Measurements from ENCODE around the gene PCBP3.

Gene PCBP3

DNA sequence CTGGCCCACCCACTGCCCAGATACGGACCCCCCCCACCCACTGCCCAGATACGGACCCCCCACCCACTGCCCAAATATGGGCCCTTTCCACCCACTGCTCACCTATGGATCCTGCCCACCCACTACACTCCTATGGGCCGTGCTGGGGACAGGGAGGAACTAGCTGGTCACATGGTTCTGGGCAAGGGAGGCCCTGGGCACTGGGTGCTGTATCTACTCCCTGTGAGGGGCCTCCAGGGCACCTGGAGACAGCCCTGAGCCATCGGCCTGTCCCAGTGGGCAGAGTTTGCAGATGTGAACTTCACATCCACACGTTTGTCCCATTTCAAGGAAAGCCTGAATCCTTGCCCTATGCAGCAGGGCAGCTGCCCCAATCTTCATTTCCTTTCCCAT lies 266.6 kb downstream of the PCBP3 start:
- no peak for DNase-seq (ENCODE audit: low read depth in 2 of 2)

- DNase-seq (ENCODE audit: low read depth in 2 of 2): no peak
Observed at GRCh38 chr21:45910548-45911221, 267.2 kb downstream of the PCBP3 start.

GRCh38 chr21:45911806-45912325 lies 268.3 kb downstream of the PCBP3 start:
- DNase-seq (ENCODE audit: low read depth in 2 of 2): no peak

DNA sequence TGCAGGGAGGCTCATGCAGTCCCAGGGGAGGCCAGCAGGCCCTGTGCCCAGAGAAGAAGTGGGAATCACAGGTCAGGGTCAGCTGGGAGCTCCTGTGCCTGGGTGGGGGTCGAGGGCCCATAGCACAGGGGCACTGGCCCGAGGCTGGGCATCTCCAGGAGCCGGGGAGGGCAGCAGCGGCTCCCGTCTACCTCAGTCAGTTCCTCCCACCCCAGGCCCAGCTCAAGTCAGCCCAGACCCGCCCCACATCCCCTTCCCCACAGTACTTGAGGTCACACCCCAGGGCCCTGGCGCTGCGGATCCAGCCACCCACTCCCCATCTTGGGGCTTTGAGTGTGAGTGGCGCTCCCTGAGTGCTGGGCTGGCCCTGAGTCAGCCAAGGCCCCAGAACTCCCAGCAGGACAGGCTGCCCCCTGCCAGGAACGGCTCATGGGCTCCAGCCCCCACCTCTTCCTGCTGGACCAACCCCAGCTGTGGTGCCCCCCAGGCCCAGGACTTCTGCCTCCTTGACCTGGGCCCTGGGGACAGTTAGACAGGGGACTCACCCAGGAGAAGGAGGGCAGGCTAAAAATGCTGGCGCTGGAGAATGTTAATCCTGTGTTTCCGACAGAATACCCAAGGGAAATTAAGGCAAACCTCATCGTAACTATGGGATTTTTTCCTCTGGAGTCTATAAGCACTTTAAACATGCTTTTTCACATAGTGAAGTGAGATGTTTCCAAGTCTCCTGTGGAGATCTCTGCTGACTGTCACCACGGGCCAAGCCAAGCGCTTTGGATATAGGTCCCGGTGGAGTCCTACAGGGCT lies 269.3 kb downstream of the PCBP3 start:
- DNase-seq (ENCODE audit: low read depth in 2 of 2): no peak

DNA sequence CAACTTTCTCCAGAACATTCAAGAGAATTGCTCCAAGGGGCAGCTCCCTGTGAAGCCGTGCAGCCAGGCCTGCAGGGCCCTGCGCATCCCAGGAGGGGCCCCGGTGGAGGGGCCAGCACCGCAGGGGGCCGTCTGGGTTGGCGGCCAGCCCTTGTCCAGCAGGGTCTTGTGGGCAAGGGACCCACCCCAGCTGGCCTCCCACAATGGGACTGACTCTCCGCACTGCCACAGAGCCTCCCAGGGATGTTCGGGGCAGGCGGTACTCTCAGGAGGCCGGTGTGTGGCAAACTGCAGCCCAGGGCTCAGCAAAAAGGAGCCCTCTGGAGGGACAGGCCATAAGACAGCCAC lies 269.9 kb downstream of the PCBP3 start:
- no peak for DNase-seq (ENCODE audit: low read depth in 2 of 2)

DNA sequence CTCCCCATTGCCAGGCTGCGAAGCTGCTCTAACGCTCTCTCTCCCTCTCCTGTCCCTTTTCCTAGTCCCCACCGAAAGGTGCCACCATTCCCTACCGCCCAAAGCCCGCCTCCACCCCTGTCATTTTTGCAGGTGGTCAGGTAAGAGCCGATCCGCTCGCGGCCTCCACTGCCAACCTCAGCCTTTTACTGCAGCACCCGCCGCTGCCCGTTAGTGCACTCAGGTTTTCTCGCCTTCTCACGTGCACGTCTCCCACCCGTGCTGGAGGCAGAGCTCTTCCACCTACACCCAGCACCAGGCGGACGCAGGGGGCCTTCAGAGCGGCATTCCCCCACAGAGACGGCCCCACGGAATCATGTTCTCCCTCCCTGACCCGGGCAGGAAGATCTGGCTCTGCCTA lies 270.4 kb downstream of the PCBP3 start:
- DNase-seq (ENCODE audit: low read depth in 2 of 2): no peak

GRCh38 chr21:45914321-45914845 lies 270.9 kb downstream of the PCBP3 start:
- no peak for DNase-seq (ENCODE audit: low read depth in 2 of 2)

DNA sequence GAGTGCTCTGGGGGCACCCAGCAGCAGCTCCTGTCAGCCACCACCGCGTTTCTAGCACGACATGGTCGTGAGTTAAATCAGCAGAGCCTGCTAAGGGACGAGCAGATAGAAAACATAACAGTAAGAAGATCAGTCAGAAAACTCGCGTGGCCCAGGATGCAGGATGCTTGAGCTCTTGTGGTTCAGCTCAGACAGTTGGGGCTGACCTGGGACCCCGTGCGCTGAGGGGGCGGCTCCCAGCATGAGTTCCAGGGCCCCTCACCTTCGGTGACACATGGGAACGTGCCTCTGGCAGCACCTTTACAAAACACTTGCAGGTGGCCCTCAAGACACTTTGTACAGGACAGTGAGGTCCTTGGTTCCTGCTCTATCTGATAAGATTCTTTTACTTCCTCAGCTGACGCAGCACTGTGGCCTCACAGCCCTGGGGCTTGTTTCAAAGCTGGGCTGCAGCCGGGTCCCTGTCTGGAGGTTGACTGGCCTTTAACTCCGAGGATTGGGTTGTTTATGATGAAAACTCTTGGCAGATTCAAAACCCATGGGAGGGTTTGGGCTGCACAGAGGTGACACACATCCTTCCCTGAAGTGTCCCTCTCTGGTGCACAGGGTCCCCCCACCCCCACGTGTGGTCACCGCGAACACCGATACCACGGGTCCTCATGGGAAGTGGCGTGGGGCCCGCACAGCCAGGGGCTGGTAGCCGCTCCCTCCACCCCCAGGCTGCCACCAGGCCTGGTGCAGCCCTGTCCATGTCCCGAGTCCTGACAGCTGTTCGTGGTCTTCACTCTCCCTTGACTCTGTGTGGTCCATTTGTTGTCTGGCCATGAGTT lies 272.7 kb downstream of the PCBP3 start:
- no peak for DNase-seq (ENCODE audit: low read depth in 2 of 2)

- no peak for DNase-seq (ENCODE audit: low read depth in 2 of 2)
Observed at GRCh38 chr21:45917241-45917640, 273.7 kb downstream of the PCBP3 start.

GRCh38 chr21:45918011-45918410 lies 274.5 kb downstream of the PCBP3 start:
- no peak for DNase-seq (ENCODE audit: low read depth in 2 of 2)

DNA sequence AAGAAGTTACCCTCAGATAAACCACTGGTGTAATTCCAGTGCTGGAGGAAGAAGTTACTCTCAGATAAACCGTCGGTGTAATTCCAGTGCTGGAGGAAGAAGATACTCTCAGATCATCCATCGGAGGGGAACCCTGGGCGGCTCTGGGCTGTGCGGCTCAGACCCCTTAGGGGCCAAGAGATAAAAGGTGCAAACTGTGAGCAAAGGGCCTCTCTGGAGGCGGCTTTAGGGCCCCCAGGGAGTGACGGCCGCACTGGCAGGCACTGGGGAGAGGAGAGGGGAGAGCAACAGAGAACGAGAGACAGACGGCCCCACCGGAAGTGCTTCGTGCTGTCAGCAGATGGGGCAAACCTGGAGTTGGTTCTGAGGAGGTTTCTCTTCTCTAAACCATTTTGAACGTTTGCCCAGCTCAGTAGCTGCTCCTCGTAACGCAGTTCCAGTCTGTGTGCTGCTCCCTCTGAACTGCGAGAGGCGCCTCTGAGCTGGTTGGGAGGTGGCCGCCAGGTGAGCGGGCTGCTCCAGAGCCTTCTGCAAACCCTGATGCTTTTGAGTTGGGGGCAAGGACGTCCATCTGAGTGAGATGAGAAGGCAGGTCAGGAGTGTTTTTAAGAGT lies 275.4 kb downstream of the PCBP3 start:
- DNase-seq (ENCODE audit: low read depth in 2 of 2): no peak

DNA sequence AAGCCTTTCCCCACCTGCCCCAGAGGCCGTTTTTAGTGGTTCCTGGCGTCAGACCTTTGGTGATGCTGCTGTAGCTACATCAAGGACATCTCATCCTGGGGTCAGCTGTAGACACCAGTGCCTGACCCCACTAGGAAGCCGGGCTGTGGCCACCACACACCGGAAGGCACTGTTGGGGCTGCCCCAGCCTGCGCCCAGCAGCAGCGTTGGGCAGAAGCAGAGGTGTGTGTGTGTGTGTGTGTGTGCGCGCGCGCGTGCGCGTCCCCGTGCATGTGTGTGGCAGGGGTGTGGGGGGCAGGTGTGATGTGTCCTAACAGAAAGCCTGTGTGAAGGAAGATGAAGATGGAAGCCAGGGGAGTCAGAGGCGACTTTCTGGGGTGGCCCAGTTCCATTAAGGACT lies 276.1 kb downstream of the PCBP3 start:
- no peak for DNase-seq (ENCODE audit: low read depth in 2 of 2)

DNA sequence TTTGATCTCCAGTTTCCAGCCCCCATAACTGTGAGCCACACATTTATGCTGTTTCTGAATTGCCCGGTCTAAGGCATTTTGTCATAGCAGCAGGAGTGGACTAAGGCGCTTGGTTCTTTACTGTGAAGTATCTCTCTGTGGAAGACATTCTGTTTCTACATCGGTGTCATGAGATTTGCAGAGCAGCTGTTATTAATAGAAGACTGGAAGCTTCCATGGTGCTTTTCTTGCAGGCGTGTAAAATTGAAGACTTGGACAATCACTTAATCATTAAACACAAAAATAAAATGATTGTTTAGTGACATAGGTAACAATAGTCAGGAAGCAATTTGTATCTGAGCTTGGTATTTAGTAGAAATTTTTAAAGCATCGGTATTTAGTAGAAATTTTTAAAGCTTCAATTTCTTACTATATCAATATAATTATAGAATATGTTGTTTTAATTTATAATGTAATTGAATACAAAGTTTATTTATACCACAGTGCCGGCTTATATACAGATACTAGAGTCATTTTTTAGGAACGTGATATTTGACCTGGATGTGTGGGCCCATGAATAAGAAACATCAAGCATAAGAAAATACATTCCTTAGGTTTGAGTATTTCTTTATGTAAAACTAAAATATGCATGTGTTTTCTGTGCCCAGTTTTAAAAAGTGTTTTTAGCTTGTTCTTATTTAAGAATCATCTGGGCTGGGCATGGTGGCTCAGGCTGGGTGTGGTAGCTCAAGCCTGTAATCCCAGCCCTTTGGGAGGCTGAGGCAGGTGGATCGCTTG lies 277.5 kb downstream of the PCBP3 start:
- no peak for DNase-seq (ENCODE audit: low read depth in 2 of 2)

- DNase-seq (ENCODE audit: low read depth in 2 of 2): no peak
Observed at GRCh38 chr21:45921917-45922316, 278.4 kb downstream of the PCBP3 start.

- DNase-seq (ENCODE audit: low read depth in 2 of 2): no peak
Observed at GRCh38 chr21:45922648-45923047, 279.1 kb downstream of the PCBP3 start.

DNA sequence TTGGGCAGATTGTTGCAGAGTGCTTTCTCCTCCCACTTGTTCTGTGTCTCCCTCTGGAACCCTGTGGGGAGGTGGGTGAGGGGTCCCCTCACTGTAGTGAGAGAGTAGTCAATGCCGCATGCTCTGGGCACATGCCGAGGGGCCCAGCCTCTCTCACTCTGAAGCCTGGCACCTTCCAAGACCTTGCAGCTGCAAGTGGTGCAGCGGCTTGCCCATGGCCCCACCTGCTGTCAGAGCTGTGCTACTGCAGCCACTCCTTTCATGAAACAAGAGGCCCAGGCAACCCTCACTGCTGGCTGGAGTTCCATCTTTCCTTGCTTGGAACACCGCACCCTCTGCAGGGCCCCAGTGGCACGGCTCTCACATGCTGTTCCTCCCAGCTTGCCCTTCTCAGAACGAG lies 279.6 kb downstream of the PCBP3 start:
- DNase-seq (ENCODE audit: low read depth in 2 of 2): peak; percentile 15 to 35

GRCh38 chr21:45926281-45926680 lies 282.8 kb downstream of the PCBP3 start:
- no peak for DNase-seq (ENCODE audit: low read depth in 2 of 2)

DNA sequence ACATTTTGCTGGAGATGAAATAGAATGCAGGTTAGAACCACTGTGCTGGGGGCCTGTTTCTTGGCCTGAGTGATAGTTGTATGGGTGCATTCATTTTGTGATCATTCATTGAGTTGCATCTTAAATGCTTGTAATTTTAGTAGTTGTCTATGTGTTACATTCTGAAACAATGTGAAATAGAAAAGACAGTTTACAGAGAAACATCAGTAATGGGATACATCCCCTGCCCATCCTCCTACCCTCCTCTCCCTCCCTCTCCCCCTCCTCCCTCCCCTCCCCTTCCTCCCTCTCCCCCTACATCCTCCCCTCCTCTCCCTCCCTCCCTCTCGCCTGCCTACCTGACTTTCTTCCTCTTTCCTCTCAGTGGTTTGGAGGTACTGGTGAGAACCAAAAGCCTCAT lies 283.5 kb downstream of the PCBP3 start:
- no peak for DNase-seq (ENCODE audit: low read depth in 2 of 2)

DNA sequence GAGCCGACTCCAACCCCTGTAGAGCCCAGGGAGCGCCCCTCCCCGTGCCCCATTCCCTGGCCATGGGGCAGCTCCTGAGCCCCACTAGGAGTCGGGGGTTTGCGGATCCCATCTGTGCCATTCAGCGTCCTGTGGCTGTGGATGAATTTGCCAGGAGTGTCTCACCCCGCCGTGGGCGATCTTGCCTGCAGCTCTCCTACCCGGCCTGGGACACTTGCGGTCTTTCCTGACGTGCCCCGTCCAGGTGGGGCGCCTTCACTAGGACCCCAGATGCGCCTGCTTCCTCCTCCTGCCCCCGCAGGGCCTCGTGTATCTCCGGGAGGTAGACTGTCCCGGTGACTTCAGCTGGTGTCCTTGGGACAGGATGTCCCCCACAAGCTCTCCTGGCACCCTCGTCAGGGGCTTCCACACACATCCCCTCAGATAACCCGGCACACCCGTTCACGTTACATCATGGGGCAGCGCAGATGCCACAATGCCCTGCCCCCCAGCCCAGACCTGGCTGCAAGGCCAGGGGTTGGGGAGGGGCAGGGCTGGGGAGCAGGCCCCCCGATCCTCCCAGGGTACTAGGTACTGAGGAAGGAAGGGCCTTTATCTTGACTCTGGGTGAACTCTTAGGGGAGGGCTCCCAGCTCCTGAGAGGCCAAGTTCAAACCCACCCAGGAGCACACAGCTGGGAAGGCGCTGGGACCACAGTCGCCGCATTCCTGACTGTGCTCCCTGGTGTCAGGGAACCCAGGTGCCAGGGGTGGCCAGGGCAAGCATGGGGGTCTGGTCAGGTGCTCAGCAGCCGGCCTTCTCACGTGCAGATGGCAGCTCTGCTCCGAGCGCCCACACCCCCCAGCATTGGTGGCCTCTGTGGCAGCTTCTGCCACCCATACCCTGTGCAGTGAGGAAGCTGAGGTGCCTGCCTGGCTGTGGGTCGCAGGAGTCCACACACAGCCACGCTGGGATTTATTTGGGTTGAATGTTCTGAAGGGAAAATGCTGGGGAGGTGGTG lies 284.6 kb downstream of the PCBP3 start:
- DNase-seq (ENCODE audit: low read depth in 2 of 2): no peak

DNA sequence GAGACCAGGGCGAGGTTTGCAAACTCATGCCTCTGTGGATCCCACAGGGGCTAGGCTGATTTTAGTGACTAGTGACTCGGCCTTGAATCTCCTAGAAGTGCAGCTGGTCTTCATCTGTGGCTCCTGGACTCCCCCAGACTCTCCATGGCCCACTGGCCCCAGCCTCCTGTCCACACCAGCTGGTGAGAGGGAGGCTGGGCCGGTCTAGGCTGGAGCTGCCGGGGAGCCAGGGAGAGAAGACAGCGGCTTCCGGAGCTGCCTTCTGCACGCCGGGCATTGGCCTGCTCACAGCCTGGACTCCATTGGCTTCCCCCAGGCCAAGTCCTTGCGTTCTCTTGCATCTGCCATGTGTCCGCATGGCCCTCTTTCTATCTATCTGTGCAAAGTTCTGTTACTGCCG lies 285.9 kb downstream of the PCBP3 start:
- DNase-seq (ENCODE audit: low read depth in 2 of 2): no peak
